ENCODE results near the gene PROM1. TPM values are rescaled to one million over a fixed set of nuclear protein-coding genes. Genes with fewer than 3 reads are reported as not detected.

PROM1 gene
- total RNA-seq, 1 donor from 2014 or later: not detected

DNA sequence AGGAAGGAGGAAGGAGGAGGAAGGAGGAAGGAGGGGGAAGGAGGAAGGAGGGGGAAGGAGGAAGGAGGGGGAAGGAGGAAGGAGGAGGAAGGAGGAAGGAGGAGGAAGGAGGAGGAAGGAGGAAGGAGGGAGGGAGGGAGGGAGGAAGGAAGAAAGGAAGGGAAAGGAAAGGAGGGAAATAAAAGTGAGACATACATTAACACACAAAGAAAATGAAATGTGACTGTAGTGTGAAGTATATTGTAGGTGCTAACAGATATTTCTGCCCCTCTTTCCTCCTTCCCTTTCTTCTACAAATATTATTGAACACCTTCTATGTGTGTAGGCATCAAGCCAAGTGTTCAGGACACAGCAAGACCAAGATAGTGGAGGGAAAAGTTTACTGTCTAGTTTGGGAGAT is 26.4 kb upstream of the PROM1 start:
- no peak for TF ChIP-seq POLR2A (IDR thresholded peaks at IDR 0.05)
- Histone ChIP-seq H3K36me3 (no peaks in the 10 kb centered on the region), H3K4me1 (no peaks in the 10 kb centered on the region), H3K27me3 (no peaks in the 10 kb centered on the region), H3K4me3 (no peak overlapping the region), H3K27ac (no peak overlapping the region), H3K9me3 (no peaks in the 10 kb centered on the region)
- no peak for DNase-seq (ENCODE audit: extremely low spot score in 2 of 2)
- intact Hi-C loops (cut with DNase I): no loop called here

GRCh38 chr4:16109256-16109655 is 25.4 kb upstream of the PROM1 start:
- TF ChIP-seq POLR2AphosphoS5 (IDR thresholded peaks at IDR 0.05; ENCODE audit: insufficient read depth in 1 of 2, low read depth in 1 of 2) (no peak), POLR2A (IDR thresholded peaks at IDR 0.05) (no peak)
- TF ChIP-seq, protein P1, sequence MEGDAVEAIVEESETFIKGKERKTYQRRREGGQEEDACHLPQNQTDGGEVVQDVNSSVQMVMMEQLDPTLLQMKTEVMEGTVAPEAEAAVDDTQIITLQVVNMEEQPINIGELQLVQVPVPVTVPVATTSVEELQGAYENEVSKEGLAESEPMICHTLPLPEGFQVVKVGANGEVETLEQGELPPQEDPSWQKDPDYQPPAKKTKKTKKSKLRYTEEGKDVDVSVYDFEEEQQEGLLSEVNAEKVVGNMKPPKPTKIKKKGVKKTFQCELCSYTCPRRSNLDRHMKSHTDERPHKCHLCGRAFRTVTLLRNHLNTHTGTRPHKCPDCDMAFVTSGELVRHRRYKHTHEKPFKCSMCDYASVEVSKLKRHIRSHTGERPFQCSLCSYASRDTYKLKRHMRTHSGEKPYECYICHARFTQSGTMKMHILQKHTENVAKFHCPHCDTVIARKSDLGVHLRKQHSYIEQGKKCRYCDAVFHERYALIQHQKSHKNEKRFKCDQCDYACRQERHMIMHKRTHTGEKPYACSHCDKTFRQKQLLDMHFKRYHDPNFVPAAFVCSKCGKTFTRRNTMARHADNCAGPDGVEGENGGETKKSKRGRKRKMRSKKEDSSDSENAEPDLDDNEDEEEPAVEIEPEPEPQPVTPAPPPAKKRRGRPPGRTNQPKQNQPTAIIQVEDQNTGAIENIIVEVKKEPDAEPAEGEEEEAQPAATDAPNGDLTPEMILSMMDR (IDR thresholded peaks at IDR 0.05): no peak
- Histone ChIP-seq H3K4me1 (no peaks in the 10 kb centered on the region), H3K4me3 (no peak overlapping the region), H3K27ac (no peak overlapping the region), H3K9me3 (no peaks in the 10 kb centered on the region), H3K36me3 (no peaks in the 10 kb centered on the region), H3K27me3 (no peaks in the 10 kb centered on the region)
- intact Hi-C loops (cut with DNase I): no loop called here
- DNase-seq (ENCODE audit: extremely low spot score in 2 of 2): no peak

GRCh38 chr4:16106956-16107355 is 23.1 kb upstream of the PROM1 start:
- H3K9me3 ChIP-seq: no peaks in the 10 kb centered on the region
- no peaks in the 10 kb centered on the region for H3K27me3 ChIP-seq
- peak; percentile 72 to 91 for DNase-seq (ENCODE audit: extremely low spot score in 2 of 2)
- no peak for TF ChIP-seq POLR2AphosphoS5 (IDR thresholded peaks at IDR 0.05; ENCODE audit: insufficient read depth in 1 of 2, low read depth in 1 of 2)
- H3K4me1 ChIP-seq: no peaks in the 10 kb centered on the region
- no peaks in the 10 kb centered on the region for H3K36me3 ChIP-seq
- no peak overlapping the region for H3K4me3 ChIP-seq
- intact Hi-C loops (cut with DNase I): no loop called here
- H3K27ac ChIP-seq: no peak overlapping the region

DNA sequence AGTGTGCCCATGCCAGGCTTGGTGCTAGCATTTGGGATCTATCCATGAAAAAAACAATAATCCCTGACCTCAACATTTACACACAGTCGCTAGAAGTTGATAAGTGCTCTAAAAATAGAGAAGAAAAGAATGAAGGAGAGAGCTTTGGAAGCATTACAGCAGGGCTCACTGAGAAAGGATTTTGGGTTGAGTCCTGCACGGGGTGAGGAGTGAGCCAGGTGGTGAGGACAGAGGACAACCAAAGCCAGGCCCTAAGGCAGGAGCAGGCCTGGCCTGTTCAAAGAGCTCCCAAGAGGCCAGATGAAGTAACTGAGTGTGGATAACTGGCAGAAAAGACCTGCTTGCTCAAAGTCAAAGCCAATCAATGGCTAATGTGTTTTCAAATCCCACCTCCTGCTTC is 20.7 kb upstream of the PROM1 start:
- Histone ChIP-seq H3K27me3 (no peaks in the 10 kb centered on the region), H3K4me3 (no peak overlapping the region), H3K27ac (no peak overlapping the region), H3K4me1 (no peaks in the 10 kb centered on the region), H3K9me3 (no peaks in the 10 kb centered on the region), H3K36me3 (no peaks in the 10 kb centered on the region)
- TF ChIP-seq, protein P1 (IDR thresholded peaks at IDR 0.05): no peak
- TF ChIP-seq POLR2A (IDR thresholded peaks at IDR 0.05): no peak
- TF ChIP-seq POLR2AphosphoS5 (IDR thresholded peaks at IDR 0.05; ENCODE audit: insufficient read depth in 1 of 2, low read depth in 1 of 2): no peak
- DNase-seq (ENCODE audit: extremely low spot score in 2 of 2): peak in 1 of 2 donors; percentile 31
- intact Hi-C loops (cut with DNase I): no loop called here

GRCh38 chr4:16102356-16102755 is 18.5 kb upstream of the PROM1 start:
- Histone ChIP-seq H3K27me3 (no peaks in the 10 kb centered on the region), H3K9me3 (no peaks in the 10 kb centered on the region), H3K27ac (no peak overlapping the region), H3K4me1 (no peaks in the 10 kb centered on the region), H3K36me3 (no peaks in the 10 kb centered on the region), H3K4me3 (no peak overlapping the region)
- no peak for TF ChIP-seq POLR2AphosphoS5 (IDR thresholded peaks at IDR 0.05; ENCODE audit: insufficient read depth in 1 of 2, low read depth in 1 of 2)
- TF ChIP-seq, protein P1 (IDR thresholded peaks at IDR 0.05): no peak
- peak in 1 of 2 donors; percentile 65 for DNase-seq (ENCODE audit: extremely low spot score in 2 of 2)
- intact Hi-C loops (cut with DNase I): no loop called here

GRCh38 chr4:16100833-16101232 is 17.0 kb upstream of the PROM1 start:
- no peaks in the 10 kb centered on the region for H3K9me3 ChIP-seq
- no peaks in the 10 kb centered on the region for H3K27me3 ChIP-seq
- intact Hi-C loops (cut with DNase I): no loop called here
- TF ChIP-seq POLR2AphosphoS5 (IDR thresholded peaks at IDR 0.05; ENCODE audit: insufficient read depth in 1 of 2, low read depth in 1 of 2): no peak
- TF ChIP-seq POLR2A (IDR thresholded peaks at IDR 0.05): no peak
- TF ChIP-seq, protein P1 (IDR thresholded peaks at IDR 0.05): no peak
- H3K36me3 ChIP-seq: no peaks in the 10 kb centered on the region
- no peak for DNase-seq (ENCODE audit: extremely low spot score in 2 of 2)
- no peak overlapping the region for H3K4me3 ChIP-seq
- no peak overlapping the region for H3K27ac ChIP-seq
- no peaks in the 10 kb centered on the region for H3K4me1 ChIP-seq
